Right cardiac atrium (tissue), 5 donors: Measurements from ENCODE around the gene ST3GAL6. TPM values are rescaled to one million over a fixed set of nuclear protein-coding genes. Genes with fewer than 3 reads are reported as not detected.

ENCODE experiments used
- ATAC-seq, 2 donors: fragments of 200-7000 bp; cut with Tn5 transposase; one replicate each; pipeline versions ENCODE4 v1.8.0 to v1.9.1; 2020; ENCODE audit warnings: moderate library complexity in 2 of 2, mild to moderate bottlenecking in 1 of 2
- DNase-seq, 3 donors: peaks; one replicate each; pipeline ENCODE4 v3.0.0-alpha.2; 2020
- H3K27ac ChIP-seq: one replicate; pipeline ENCODE4 v1.5.1; 2013; ENCODE audit warnings: mild to moderate bottlenecking, low read length, control low read depth, moderate library complexity
- H3K27me3 ChIP-seq: one replicate; pipeline ENCODE4 v1.6.1; 2013; ENCODE audit not compliant: control insufficient read depth, insufficient read depth
- H3K4me1 ChIP-seq: one replicate; pipeline ENCODE4 v1.6.1; 2013; ENCODE audit warnings: low read length; ENCODE audit not compliant: control insufficient read depth, insufficient read depth
- H3K4me3 ChIP-seq: one replicate; pipeline ENCODE4 v1.5.1; 2013; ENCODE audit warnings: low read length, control low read depth
- H3K9me3 ChIP-seq: one replicate; pipeline ENCODE4 v1.6.1; 2013; ENCODE audit warnings: low read length; ENCODE audit not compliant: control insufficient read depth
- WGBS: extraction: QIAGEN DNeasy Blood & Tissue Kit; methylation state at CpG from one replicate; pipeline ENCODE4 v1.1.7; 2013; 5-methylcytosine and 5-hydroxymethylcytosine counted together
- intact Hi-C, 4 donors: fragments of 100-400 bp; cut with DNase I; formaldehyde crosslinking; loops; one replicate each; pipeline versions ENCODE4 v1.11.0 to v1.14.0; 2022 to 2023
- polyA plus RNA-seq: library from polyadenylated mRNA; stranded (reverse); fragments of 200-250 nt; gene quantifications from one replicate; pipeline ENCODE4 v1.2.3, GENCODE V29; 2013
- total RNA-seq, 4 donors: library from RNA; stranded (reverse); fragmentation: NEBNext Ultra II Directional; extraction: Animal tissue kit (Norgen Biotek cat#: 25700); gene quantifications; one replicate each; pipeline ENCODE4 v1.2.1, GENCODE V29; 2021
- donor health status: healthy with polysubstance abuse.
- donor health status: DM: no; HTN: yes; CAD: no.
- donor health status: DM: no; HTN: no; CAD: no.
- donor health status: DM: no; HTN: yes; CAD: no; lungs with severe emphysema.
- donor health status: DM: yes; HTN: yes; CAD: no.

Gene ST3GAL6
- total and polyA plus RNA-seq, 5 donors: 22.8 to 29.3 (median 29.0) TPM

GRCh38 chr3:98784666-98785600, 21.8 kb downstream of the ST3GAL6 start:
- WGBS: 53% methylated on average over 3 of the region's 3 CpGs
- Histone ChIP-seq H3K4me1 (peaks cover 9% of the 10 kb centered on the region), H3K27me3 (no peaks in the 10 kb centered on the region), H3K4me3 (no peak overlapping the region), H3K27ac (peak overlapping the region; percentile 65), H3K9me3 (no peaks in the 10 kb centered on the region)
- intact Hi-C loops: loop anchor here in 3 of 4 donors (10.0 kb wide), 1 partner anchor 50 kb away; no protein-coding TSS in a partner anchor
- DNase-seq (no peak), ATAC-seq (peak; percentile 62 to 64)

GRCh38 chr3:98786364-98787006, 23.3 kb downstream of the ST3GAL6 start:
- H3K9me3 ChIP-seq: no peaks in the 10 kb centered on the region
- intact Hi-C loops: loop anchor here in 3 of 4 donors (10.0 kb wide), 1 partner anchor 52 kb away; no protein-coding TSS in a partner anchor
- H3K4me3 ChIP-seq: no peak overlapping the region
- H3K27me3 ChIP-seq: no peaks in the 10 kb centered on the region
- H3K4me1 ChIP-seq: peaks cover 7% of the 10 kb centered on the region
- H3K27ac ChIP-seq: peak overlapping the region; percentile 38
- 63% methylated on average over 4 of the region's 4 CpGs for WGBS
- no peak for ATAC-seq
- DNase-seq: no peak

GRCh38 chr3:98787181-98787580, 24.0 kb downstream of the ST3GAL6 start:
- no peak for ATAC-seq
- peaks cover 7% of the 10 kb centered on the region for H3K4me1 ChIP-seq

GRCh38 chr3:98788651-98789050, 25.5 kb downstream of the ST3GAL6 start:
- no peak overlapping the region for H3K4me3 ChIP-seq
- ATAC-seq (no peak), DNase-seq (peak in 1 of 3 donors; percentile 76)
- H3K9me3 ChIP-seq: no peaks in the 10 kb centered on the region
- no peaks in the 10 kb centered on the region for H3K27me3 ChIP-seq
- H3K27ac ChIP-seq: no peak overlapping the region
- 29% methylated on average over 2 of the region's 2 CpGs for WGBS
- peaks cover 5% of the 10 kb centered on the region for H3K4me1 ChIP-seq
- intact Hi-C loops: loop anchor here in 3 of 4 donors (10.0 kb wide), 1 partner anchor 54 kb away; no protein-coding TSS in a partner anchor

More at GRCh38 chr3:98787181-98787580, 24.0 kb downstream of the ST3GAL6 start:
- WGBS: 31% methylated on average over 2 of the region's 2 CpGs
- no peaks in the 10 kb centered on the region for H3K9me3 ChIP-seq
- DNase-seq: no peak
- no peaks in the 10 kb centered on the region for H3K27me3 ChIP-seq
- intact Hi-C loops: loop anchor here in 3 of 4 donors (10.0 kb wide), 1 partner anchor 52 kb away; no protein-coding TSS in a partner anchor
- H3K4me3 ChIP-seq: no peak overlapping the region
- H3K27ac ChIP-seq: no peak overlapping the region

- Histone ChIP-seq H3K4me1 (no peaks in the 10 kb centered on the region), H3K9me3 (no peaks in the 10 kb centered on the region), H3K27ac (no peak overlapping the region), H3K27me3 (no peaks in the 10 kb centered on the region), H3K4me3 (no peak overlapping the region)
- ATAC-seq: no peak
- intact Hi-C loops: no loop called here
- DNase-seq: no peak
- WGBS: 82% methylated on average over 7 of the region's 7 CpGs
Measured at GRCh38 chr3:98791341-98792325, 28.5 kb downstream of the ST3GAL6 start.

DNA sequence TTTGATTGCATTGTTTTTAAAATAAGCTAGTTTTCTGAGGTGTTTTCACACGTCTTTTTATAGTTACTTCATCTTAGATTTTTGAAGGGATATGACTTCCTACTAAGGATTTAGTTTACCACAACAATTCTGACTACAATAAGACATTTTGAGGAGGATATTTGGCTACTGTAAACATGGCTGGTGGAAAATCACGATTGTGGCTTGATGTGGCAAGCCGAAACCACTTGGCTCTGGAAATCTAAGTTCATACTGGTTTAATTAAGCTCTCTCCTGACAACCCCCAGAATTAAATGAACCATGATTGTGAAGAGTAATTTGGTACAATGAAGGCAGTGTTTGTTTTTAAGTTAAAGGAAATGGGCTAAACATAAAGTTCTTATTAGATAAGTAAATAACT, 30.8 kb downstream of the ST3GAL6 start:
- H3K9me3 ChIP-seq: no peaks in the 10 kb centered on the region
- no peak overlapping the region for H3K27ac ChIP-seq
- intact Hi-C loops: no loop called here
- H3K27me3 ChIP-seq: no peaks in the 10 kb centered on the region
- H3K4me1 ChIP-seq: no peaks in the 10 kb centered on the region
- ATAC-seq (no peak), DNase-seq (no peak)
- no peak overlapping the region for H3K4me3 ChIP-seq
- WGBS: 79% methylated on average over 3 of the region's 3 CpGs

GRCh38 chr3:98796334-98796733, 33.2 kb downstream of the ST3GAL6 start:
- intact Hi-C loops: no loop called here
- Histone ChIP-seq H3K9me3 (no peaks in the 10 kb centered on the region), H3K4me3 (no peak overlapping the region), H3K27ac (no peak overlapping the region), H3K27me3 (no peaks in the 10 kb centered on the region), H3K4me1 (no peaks in the 10 kb centered on the region)
- ATAC-seq (no peak), DNase-seq (no peak)
- WGBS: 72% methylated on average over 5 of the region's 5 CpGs

DNA sequence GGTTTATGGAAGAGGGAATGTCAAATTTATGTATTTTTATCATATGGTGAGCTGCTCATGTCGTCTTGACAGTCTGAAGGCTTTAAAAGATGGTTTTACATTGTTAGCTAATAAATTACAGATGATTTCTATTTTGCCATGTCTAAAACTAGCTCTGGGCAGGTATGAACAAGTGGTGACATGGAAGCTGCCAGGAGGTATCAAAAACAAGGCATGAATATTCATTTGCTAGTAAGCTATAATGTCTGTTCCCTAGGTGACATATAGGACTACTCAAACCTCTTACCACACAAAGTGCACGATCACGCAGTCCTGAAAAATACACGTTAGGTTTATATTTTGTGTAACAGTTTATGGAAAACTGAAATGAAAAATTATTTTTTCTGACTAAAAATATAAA, 34.8 kb downstream of the ST3GAL6 start:
- no peak overlapping the region for H3K4me3 ChIP-seq
- H3K9me3 ChIP-seq: no peaks in the 10 kb centered on the region
- intact Hi-C loops: no loop called here
- WGBS: 85% methylated on average over 4 of the region's 4 CpGs
- no peak overlapping the region for H3K27ac ChIP-seq
- no peaks in the 10 kb centered on the region for H3K27me3 ChIP-seq
- ATAC-seq (no peak), DNase-seq (no peak)
- no peaks in the 10 kb centered on the region for H3K4me1 ChIP-seq

- no peak for ATAC-seq
- 83% methylated on average over 4 of the region's 4 CpGs for WGBS
Measured at GRCh38 chr3:98798820-98799219, 35.7 kb downstream of the ST3GAL6 start.

GRCh38 chr3:98799479-98799878, 36.3 kb downstream of the ST3GAL6 start:
- 84% methylated on average over 3 of the region's 3 CpGs for WGBS
- DNase-seq: no peak
- H3K27me3 ChIP-seq: no peaks in the 10 kb centered on the region
- ATAC-seq: peak; percentile 18 to 24
- no peaks in the 10 kb centered on the region for H3K4me1 ChIP-seq
- intact Hi-C loops: no loop called here
- no peaks in the 10 kb centered on the region for H3K9me3 ChIP-seq
- H3K4me3 ChIP-seq: no peak overlapping the region
- H3K27ac ChIP-seq: no peak overlapping the region

More at GRCh38 chr3:98798820-98799219, 35.7 kb downstream of the ST3GAL6 start:
- H3K9me3 ChIP-seq: no peaks in the 10 kb centered on the region
- H3K4me3 ChIP-seq: no peak overlapping the region
- no peaks in the 10 kb centered on the region for H3K27me3 ChIP-seq
- H3K27ac ChIP-seq: no peak overlapping the region
- intact Hi-C loops: no loop called here
- DNase-seq: no peak
- no peaks in the 10 kb centered on the region for H3K4me1 ChIP-seq
